ENCODE measurements around the gene RPS15.
"Not testable (repeated sequence)": the region's sequence is repeated elsewhere in the genome, so short reads cannot be mapped to it uniquely, and the experiment has no call there.

RPS15 gene

DNA sequence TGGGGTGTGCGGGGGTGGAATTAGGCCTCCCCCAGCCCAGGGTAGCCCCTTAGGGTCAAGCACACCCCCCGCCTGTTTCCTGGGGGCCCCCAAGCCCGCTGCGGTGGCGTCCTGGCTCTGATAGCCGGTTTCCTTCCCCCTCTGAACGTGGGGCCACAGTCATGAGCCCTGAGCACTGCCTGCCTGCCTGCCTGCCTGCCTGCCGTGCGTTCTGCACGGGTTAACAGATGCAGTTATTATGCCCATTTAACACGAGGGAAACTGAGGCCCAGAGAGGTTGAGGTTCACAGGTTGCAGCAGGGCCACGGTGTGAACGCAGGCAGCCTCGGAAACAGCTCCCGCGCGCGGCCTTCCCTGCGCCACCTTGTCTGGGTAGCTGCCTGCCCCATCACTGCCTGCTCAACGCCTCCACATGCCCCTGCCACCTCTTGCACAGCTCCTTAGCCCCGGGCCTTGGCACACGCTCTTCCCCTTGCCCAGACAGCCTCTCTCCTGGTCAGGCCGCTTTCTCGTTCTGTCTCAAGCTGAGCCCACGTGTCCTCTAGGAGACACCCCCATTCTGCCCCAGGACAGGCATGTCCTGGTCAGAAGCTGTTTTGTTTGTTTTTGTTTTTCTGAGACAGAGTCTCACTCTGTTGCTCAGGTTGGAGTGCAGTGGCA lies 35.7 kb upstream of the RPS15 start:
- no peak for DNase-seq

DNA sequence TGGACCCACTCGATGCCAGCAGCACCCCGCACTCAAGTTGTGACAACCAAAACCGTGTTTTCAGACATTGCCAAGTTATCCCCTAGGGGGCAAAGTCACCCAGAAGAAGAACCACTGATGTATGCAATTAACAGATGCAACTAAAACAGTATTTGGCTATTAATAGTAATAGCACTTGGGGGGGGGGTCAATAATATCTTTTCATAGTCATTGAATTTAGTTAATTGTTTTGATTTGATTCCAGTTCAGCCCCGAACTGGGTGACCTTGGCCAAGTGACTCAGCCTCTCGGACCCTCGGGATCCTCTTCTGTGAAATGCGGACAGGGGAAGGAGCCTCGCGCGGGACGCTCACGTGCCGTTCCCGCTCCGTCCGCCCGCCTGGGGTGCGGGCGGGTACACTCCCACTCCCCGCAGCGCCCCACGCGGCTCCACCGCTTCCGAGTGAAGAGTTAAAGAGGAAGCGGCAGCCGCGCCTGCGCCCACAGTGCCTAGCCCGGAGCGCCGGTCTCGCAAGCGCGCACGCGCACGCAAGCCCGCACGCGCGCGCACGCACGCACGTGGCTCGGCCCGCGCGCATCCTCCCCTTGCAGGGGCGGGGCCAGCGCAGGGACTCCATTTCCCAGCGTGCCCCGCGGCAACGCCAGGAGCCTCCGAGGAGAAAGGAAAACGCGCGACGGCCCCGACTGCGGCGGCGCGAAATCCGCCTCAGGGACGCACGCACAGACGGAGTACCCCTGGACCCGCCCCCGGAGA lies 31.2 kb upstream of the RPS15 start:
- peak; percentile 98 for DNase-seq

DNA sequence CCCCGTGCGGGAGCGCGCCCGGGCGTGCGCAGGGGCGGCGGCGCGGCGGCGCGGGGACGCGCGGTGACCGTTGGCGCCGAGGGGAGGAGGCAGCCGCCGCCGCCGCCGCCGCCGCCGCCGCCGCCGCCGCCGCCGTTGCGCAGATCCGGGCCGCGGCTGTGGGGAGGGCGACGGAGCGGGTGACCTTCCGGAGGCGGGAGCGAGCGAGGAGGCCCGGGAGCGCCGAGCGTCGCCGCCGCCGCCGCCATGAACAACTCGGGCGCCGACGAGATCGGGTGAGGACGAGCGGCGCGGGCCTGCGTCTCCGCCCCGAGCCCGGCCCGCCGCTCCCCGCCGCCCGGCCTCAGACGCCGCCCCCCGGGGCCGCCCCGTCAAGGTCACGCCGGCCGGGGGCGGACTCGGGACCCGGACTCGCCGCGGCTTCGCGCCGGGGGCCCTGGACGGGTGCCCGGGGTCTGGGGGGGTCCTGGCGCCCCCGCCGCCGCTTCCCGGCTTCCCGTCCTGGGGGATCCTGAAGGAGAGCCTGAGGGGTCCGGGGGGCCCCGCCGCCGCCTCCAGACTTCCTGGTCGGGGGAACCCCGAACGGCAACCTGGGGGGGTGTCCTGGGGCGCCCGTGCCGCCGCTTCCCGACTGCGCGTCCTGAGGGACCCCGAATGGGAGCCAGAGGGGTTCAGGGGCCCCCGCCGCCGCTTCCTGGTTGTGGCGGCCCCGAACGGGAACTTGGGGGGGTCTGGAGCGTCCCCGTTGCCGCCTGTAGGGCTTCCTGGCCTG lies 30.5 kb upstream of the RPS15 start, which contains the start of gene DAZAP1:
Gene DAZAP1, plus strand, starts transcription at position 59 of the 772 bp plus-strand sequence. Its CDS starts 188 bp downstream, at position 247.
- peak; percentile 45 for DNase-seq

DNA sequence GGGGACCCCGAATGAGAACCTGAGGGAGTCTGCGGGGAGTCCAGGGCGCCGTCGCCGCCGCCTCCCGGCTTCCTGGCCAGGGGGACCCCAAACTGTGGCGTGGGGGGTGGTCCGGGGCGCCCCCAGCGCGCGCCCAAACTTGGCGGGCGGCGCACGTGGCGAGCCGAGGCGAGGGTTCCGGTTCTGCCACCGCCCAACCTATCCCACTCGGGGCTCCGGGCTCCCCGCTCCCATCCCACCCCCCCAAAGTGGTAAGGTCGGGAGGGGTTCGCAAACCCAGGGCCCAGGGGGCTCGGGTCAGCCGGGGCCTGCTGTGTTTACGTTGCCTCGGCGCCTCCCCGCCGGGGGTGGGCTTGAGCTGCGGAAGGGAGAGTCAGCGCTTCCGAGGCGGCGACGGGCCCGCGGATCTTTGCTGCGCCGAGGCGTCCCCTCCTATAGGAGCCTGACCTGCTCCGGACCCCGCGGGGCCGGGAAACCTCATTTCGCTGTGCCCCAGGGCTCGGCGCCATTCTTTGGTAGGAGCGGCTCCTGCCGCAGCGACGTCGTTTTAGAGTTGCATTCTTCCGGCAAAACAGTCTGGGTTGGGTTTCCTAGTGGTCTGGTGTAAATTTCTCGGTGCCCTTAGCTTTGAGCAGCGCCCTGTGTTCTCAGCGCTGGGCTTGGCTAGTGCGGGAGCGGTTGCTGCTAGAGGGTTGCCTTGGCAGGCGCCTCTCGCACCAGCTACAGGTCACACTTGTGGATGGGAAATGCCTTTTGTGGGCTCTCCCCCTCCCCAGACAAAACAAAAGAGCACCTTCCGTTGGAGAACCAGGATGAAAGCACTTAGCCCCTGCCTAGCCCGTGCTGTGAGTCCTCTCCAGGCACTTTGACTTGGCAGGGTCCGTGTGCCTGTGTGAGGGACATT lies 29.6 kb upstream of the RPS15 start:
- DNase-seq = peak; percentile 42

DNA sequence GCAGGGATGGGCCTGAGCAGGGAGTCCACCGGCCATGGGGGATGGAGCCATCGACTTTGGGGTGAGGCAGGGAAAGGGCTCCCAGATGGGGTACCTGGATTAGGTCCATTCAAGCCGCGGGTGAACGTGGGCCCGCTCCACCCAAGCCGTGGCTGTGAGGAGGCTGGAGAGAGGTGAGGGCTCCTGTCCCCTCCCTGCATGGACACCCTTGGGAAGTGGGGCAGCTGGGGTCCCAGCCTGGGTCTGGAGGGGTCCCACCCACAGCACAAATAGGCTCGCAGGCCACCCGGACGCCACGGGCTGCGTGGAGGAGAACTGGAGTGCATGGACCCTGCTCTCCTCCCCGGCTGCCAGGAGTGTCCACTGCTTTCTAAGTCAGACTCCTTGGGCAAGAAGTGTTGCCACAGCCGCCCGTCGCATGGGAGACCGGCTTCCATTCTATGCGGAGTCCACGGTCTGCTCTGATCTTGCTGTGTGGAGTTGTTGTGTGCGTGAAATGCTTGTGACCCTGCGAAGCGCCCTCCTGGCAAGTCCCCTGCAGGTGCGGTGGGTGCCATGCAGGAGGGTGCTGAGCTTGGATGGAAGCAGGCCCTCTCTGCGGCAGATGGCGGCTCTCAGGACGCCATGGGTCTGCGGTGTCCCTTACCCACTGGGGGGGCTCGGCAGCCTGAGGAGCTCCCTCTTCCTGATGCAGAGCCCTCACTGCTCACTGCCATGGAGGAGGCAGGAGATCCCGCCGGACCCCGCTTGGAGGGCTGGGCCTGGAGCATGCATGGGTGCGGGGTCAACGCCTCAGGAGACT lies 28.8 kb upstream of the RPS15 start:
- no peak for DNase-seq

DNA sequence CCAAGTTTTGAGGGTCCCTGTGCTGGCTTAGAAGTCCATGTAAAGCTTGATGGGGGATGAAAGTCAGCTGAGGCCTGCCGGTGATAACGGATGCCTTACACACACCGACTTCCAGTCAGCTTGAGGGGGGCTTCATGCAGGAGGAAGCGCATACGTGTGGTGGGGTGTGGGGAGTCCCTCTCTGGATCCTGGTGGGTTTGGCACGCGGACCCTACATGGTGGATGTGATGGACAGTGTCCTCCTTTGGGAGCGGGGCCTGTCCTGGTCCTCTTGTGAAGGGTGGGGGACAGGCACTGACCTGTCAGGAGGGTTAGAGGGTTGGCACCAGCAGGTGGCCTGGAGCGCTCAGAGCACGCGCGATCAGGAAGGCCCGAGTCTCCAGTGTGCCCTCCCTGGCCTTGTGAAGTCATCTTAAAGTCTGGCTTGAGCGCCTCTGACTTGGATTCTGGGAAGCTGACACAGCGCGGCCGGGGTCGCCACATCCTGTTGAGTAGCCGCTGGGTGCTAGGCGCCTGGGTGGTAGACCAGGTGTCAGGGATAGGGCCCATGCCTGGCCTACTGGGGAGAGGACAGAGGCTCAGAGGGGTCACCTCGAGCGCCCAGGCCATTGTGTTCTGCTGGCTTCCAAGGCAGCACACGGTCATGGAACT lies 27.9 kb upstream of the RPS15 start:
- DNase-seq = no peak

DNA sequence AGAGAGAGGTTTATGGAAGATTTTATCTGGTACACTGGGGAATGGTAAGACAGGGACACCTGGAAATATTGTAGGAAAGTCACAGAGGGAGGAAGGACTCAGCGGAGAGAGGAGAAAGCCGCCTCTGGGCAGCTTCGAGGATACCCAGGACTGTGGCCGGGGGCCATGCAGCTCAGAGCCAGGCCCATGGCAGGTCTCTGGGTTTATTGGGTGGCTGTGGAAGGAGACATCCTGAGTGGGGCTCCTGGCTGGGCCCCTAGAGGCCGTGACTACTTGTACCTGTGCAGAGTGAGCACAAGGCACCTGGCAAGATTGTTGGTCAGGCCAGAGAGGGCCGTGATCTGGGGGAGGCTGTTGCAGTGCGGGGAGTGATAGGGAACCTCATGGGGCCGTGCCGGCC lies 27.4 kb upstream of the RPS15 start:
- no peak for DNase-seq

DNA sequence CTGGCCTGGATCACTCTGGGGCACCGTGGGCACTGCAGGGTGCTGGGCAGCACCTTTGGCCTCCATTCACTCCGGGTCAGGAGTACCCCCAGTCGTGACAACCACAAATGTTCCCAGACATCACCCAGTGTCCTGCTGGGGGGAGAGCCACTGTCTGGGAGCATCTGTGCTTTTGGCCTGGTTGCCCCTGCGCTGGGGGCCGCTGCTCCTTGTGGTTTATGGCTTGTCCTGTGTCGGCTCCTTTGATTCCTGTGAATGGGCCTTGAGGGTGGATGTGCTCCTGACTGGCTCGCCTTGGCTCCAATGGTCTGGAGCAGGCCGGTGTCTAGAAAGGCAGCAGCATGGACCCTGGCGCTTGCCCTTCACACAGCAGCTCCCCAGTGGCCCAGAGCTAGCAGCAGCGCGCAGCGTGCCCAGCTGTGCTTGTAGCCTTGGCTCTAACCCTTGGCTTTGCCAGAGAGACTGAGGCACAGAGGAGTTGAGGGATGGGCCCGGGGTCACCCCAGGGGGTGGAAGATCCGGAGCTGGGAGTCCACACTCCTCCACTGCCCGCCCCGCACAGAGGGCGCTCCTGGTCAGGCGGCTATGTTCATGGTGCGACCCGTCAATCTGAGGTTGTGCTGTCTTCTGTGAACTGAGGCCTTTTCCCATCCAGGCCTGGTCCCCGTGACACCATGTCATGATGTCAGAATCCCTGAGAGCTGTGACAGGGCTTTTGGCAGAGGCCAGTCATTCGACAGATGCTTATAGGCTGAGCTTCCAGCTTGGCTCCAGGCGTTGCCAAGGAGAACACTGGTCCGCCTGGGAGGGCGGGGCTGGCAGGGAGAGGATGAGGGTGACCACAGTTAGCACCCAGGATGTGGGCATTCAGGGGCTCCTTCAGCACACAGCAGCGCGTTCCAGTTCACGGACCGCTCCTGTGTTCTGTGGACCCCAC lies 26.7 kb upstream of the RPS15 start:
- no peak for DNase-seq

DNA sequence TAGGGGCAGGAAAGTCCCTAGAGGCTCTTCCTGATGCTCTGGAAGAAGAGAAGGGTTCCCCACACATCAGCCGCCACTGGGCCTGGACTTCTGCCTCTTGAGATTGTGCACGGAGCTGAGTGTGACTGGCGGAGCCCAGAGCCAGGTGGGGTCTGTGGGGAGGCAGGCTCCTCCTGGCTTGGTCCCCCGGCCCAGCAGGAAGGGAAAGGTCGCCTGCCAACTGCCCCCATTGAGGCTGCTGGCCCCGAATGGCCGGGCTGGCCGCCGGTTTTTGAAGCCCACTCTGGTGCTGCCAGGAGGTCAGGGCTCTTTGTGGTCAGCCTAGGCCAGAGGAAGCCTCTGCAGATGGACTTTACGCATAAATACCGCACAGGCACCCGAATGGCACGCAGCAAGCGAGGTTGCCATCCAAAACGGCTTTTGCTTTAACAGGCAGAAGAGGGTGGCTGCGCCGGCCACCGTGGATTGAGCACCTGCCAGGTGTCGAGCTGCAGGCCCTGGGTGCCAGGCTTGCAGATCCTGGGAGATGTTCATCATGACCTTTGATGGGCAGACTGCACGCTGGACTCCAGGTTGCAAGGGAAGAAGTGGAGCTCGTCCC lies 25.8 kb upstream of the RPS15 start:
- no peak for DNase-seq

DNA sequence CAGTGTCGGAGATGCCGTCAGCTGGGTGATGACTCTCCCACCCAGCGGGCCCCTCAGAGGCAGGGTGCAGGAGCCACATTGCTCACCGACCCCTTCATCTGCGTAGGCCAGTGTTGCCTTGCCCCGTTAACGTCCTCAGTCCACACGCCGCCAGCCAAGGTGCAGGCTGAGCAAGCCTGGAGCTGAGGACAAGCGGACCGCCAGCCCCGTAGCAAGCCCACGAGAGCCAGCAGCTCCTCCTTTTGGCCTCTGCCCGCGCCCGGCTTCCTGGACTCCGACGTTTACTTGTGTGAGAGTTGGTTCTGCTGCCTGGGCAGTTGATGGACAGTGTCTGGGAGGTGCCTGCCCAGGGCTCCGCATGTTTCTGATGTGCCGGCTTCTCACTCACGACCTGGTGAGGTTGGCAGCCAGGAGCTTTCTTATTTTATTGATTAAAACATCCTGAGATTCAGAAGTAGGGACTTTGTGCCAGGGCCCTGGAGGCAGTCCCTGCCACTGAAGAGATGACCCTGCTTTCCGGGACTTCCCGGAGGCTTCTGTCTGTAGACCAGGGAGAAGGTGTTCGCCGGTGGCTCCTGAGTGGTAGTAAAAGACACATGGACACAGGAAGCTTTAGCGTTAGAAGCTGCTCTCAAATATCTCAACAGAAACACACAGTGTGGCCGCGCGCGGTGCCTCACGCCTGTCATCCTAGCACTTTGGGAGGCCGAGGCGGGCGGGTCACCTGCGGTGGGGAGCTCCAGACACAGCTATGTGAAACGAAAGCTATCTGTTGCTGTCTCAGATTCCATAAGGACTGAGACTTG lies 25.0 kb upstream of the RPS15 start:
- no peak for DNase-seq

DNA sequence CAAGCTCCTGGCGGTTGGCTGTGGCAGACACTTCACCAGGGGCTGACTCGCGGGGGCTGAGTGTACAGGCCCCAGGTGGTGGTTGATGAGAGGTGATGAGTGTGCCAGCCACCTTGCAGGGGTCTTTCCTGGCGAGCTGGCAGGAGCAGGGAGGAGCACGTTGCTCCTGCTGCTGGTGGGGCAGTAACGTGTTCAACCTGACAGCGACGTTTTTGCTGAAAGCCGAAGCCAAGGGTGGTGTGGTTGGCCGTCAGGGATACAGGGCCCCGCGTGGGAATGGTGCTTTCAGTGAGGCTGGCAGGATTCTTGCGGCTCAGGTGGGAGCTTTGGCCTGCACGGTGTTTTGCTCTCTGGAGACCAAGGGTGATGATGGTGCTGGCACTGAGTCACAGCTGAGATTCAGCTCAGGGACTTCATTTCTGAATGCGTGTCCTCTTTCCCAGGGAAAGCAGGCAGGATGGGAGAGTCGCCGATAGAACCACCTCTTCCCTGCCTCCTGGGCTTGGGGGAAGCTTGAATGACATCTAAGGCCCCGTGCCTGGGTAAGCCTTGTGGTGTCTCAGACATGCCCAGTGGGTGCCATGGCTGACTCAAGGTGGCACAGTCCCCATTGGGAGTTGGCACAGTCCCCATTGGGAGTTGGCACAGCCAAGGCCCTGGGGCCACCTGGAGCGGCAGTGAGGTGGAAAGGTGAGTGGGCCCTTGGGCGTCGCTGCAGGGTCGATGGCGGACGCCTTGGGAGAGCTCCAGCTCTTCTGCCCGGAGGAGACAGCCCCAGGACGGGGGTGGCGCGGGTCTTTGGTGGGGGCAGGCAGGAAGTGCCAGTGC lies 22.0 kb upstream of the RPS15 start:
- no peak for DNase-seq

DNA sequence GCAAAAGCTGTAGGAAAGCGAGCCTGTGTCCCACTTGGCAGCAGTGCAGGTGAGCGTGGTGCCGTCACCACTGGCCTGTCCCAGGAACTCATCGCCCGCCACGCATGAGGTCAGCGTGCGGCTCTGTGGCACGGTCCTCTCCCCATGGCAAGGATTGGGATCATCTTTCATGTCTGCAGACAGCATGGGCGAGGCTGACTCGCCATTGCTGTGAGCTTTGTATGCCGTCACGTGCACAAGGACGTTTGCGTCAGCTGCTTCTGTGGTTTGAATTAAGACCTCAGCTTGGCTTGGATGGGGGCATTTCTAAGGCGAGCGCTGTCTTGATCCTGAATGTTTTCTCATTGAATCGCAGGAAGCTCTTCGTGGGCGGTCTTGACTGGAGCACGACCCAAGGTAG lies 21.1 kb upstream of the RPS15 start:
- DNase-seq = no peak

DNA sequence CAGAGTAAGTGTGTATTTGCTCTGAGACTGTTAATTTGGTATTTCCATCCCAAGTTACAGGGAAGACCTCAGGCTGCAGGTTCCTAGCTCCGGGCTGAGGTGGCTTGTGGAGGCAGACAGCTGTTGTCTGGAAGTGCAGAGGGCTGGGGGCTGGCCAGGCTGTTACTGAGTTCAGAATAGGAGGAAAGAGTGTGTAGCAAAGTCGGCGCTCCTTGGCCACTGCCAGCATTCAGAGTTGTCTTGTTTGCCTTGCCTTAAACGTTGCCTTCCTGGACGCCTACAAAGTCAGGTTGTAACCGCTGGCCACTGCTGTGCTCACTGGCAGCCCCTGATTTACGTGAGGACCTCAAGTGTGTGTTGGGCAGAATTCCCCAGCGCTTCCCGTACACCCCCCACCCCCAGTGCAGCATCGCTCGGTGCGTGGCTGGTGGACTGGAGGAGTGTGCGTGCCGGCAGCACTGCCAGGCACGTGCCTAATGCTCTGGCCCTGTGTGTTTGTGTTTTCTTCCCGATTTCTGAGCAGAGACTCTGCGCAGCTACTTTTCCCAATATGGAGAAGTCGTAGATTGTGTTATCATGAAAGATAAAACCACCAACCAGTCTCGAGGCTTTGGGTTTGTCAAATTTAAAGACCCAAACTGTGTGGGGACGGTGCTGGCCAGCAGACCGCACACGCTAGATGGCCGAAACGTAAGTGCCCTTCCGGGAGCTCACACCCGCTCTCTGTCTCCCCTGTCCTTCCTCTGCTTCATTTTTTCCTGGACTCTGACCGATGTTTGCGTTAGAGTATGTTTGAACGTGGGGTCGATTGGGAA lies 20.3 kb upstream of the RPS15 start:
- DNase-seq = no peak

DNA sequence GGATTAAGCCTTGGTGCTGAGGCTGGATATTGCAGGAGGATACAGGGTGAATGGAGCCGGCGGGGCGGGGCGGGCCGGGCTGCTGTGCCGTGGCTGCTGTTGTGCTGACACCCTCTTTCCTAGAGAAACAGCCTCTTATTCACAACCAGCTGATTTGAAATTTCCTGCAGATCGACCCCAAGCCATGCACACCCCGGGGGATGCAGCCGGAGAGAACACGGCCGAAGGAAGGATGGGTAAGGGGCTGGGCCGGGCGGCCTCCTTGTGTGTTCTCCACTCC lies 19.8 kb upstream of the RPS15 start:
- no peak for DNase-seq

DNA sequence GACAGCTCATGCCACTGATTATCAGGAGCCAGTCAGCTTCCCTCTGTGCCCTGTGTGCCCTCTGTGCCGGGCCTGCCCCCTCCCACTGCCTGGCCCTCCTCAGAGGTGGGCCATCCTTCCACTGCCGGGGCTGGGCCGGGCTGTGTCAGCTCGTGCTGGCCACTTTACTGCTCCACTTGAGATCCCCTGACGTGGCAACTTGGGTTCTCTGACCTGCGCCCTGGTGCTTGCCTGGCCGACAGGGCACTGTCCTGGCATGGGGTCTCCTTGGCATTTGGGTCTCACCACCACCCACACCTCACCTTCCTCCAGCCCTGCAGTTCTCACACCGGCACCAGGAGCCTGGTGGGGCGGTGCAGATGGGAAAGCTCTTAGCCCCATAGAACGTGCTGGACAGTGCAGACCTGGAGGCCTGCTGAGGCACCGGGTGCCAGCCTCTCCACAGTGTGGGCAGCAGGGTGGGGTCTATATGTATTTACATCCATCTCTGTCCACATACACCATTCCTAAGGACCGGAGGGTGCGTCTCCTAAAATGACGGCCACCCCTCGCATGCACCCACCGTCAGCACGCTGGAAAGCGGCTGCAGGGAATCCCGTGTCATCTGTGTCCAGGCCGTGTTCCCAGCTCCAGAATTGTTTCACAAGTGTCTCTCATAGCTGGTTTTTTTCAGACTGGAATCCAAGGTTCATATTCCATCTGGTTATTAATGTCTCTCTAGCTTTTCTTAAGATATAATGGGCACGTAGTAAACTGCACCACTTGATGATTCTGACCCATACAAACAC lies 19.1 kb upstream of the RPS15 start:
- no peak for DNase-seq

DNA sequence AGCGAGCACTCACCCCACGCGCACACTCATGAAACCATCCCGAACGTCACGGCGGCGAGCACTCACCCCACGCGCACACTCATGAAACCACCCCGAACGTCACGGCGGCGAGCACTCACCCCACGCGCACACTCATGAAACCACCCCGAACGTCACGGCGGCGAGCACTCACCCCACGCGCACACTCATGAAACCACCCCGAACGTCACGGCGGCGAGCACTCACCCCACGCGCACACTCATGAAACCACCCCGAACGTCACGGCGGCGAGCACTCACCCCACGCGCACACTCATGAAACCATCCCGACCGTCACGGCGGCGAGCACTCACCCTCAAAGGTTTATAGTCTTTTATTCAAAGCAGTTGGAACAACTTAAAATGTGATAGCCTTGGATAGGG lies 18.1 kb upstream of the RPS15 start:
- DNase-seq = not testable (repeated sequence)
